Measurements from ENCODE around the gene OBP2A.
"Not testable (repeated sequence)": the region's sequence is repeated elsewhere in the genome, so short reads cannot be mapped to it uniquely, and the experiment has no call there.

The OBP2A gene

GRCh38 chr9:135528842-135529435 lies 17.0 kb upstream of the OBP2A start:
- not testable (repeated sequence) for DNase-seq

DNA sequence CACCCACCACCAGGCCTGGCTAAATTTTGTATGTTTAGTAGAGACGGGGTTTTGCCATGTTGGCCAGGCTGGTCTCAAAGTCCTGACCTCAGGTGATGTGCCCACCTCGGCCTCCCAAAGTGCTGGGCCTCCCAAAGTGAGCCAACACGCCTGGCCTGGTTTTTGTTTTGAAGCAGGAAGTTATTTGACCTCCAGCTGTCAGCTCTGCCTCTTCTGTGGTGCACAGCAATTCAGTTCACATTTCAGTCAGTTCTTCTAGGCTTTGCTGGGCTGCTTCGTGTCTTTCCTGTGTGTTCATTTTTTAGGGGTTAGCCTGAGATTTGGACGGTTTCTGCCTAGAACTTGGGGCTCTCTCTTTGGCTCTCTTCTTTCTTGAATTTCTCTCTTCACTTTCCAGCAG lies 15.8 kb upstream of the OBP2A start:
- DNase-seq, result no peak

DNA sequence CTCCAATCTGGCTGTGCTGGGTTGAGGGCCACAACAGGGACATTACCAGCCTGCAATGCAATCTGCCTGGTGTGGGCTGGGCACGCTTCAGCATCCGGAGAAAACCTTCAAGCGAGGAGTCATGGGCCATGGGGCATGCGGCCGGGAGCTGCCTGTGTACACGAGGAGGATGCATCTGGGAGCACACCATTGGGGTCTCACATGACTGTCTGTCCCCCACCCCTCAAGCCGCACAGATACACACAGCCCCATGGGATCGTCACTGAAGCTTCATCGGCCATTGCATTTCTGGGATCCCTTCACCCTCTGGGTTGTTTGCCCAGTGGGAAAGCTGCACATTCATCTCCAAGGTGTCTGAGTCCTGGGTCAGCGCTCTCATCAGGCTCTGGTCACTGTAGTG lies 14.8 kb upstream of the OBP2A start:
- DNase-seq, result no peak

DNA sequence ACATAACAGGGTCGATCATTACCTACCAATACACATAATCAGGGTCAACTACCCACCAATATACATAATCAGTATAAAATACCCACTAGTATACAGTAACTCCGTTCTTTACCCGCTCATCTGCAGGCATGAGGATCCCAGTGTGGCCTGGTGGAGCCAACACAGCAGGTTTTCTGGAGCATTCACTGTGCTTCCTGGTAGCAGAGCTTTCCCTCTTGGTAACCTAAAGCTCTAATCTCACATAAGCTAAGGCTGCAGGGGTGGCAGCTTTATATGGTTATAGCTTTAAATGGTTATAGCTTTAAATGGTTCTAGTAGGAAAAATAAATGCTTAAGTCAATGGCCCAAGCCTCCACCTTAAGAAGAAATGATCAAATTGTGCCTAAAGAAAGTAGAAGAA lies 12.8 kb upstream of the OBP2A start:
- no peak for DNase-seq

GRCh38 chr9:135533674-135534073 lies 12.3 kb upstream of the OBP2A start:
- DNase-seq, result no peak

- DNase-seq, result not testable (repeated sequence)
These were observed 11.7 kb upstream of the OBP2A start for GRCh38 chr9:135534192-135534711.

DNA sequence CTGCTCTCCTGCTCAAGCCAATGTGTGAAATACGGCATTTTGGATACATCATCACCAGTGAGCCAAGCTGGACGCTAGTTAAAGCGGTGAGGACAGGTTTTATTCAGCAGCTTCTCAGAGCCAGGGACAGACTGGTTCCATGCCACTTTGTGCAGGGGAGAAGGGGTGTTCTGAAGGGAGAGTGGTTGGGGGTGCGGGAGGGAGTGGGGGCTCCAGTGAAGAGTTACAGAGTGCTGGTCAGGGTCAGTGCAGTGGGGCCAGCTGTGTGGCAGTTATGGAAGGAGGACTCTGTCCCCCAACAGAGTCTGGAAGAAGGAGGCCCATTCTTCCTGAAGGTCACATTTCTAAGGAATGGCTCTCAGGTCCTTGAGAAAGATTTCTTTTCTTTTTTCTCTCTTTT lies 11.1 kb upstream of the OBP2A start:
- not testable (repeated sequence) for DNase-seq

GRCh38 chr9:135535631-135536030 lies 10.3 kb upstream of the OBP2A start:
- DNase-seq, result not testable (repeated sequence)

- DNase-seq, result no peak
These were observed 9.7 kb upstream of the OBP2A start for GRCh38 chr9:135536216-135536615.

GRCh38 chr9:135543262-135543894 lies 2.5 kb upstream of the OBP2A start:
- DNase-seq, result not testable (repeated sequence)

DNA sequence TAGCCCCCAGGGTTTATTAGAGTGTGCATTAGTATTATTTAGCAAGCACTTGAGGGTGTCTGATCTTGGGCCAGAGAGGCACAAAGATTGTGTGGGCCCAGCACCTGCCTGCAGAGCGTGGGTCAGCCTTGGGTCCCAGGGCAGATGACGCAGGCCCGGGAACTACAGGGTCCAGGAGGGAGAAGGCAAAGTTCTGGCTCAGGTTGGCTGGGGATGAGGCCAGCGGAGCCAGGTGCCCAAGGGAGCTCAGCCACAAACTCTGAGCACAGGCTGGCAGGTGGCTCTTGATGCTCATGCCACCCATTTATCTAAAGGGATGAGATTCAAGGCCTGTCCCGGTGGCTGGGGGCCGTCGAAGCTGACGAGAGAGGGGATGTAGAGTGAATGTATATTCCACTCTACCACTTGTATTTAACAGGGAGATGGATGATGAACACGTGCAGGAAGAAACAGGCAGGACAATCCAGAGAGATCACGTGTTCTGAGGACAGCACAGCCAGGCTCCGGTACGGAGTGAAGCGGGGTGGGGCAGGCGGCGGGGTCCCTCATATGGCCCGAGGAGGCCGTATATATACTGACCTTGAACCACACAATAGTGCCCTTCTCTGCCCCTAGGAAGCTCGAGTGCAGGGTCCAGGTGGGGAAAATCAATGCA lies 818 bp upstream of the OBP2A start:
- DNase-seq, result no peak

- DNase-seq, result not testable (repeated sequence)
These were observed 1.1 kb downstream of the OBP2A start for GRCh38 chr9:135546792-135547617.

GRCh38 chr9:135547756-135548736 lies 2.1 kb downstream of the OBP2A start:
- DNase-seq, result no peak

DNA sequence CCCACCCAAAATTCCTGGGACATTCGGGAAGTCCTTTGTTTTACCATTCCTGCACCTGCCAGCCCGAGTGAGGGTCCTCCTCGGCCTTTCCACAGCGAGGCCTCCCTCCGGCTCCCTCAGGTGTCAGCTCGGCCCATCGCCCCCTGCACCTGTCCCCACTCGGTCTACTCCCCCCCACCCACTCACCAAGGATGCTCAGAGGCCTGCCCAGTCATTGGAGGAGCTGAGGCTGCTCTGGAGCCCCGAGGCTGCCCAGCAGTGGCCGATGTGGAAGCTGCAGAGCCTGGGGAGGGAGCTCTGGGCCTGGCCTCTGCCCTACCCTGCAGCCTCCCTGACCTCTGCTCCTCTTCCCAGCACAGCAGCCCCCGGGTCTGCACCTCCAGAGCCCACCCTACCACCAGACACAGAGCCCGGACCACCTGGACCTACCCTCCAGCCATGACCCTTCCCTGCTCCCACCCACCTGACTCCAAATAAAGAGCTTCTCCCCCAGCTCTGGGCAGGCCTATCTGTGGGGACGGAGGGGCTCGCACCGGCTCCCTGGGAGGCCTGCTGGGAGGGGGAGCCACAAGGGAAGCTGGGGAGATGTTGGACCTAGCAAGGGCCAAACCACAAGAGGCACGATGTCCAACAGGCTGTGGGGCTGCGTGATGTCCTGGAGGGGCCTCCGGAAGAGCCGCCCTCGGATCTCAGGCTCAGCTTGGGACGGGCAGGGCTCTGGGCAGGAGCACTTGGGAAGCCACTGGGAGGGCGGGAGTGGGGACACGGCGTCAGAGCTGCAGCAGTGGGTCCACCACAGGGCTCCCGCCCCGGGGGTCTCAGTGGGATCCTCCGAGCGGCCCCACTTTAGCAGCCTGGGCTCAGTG lies 3.8 kb downstream of the OBP2A start:
- DNase-seq, result not testable (repeated sequence)

- no peak for DNase-seq
These were observed 4.5 kb downstream of the OBP2A start for GRCh38 chr9:135550344-135550918.

DNA sequence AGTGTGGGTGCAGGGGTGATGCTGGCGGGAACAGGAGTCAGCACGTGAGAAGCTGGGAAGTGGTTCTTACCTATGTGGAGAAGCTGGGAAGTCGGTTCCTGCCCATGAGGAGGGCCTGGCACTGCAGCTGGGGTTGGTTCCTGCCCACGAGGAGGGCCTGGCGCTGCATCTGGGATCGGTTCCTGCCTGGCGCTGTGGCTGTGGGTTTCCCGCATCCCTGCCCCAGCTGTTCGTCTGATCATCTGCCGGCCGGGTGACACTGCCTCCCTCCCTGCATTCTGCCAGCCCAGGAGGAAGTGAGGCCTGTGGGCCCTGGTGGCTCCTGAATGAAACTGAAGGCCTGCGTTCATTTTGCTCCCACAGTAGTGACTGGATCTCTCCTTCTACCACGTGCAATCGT lies 5.1 kb downstream of the OBP2A start:
- no peak for DNase-seq

- DNase-seq, result no peak
These were observed 5.5 kb downstream of the OBP2A start for GRCh38 chr9:135551456-135551855.

GRCh38 chr9:135552021-135552697 lies 6.2 kb downstream of the OBP2A start:
- DNase-seq, result no peak

DNA sequence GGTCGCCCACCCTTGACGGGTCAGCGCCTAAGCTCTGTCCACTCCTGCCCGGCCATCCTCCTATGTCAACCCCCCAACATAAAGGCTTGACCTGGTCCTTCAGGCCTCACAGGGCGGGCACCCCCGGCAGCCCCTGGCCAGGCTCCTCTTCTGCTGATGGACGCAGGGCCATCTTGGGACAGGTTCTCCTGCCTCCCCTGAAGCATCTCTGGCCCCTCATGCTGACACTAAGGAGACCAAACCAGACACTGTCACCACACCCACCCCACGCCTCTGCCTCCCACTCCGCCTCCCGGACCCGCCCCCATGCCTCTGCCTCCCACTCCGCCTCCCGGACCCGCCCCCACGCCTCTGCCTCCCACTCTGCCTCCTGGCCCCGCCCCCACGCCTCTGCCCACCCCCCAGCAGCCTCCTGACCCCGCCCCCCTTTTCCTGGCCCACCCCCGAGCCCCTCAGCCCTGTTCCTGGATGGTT lies 6.8 kb downstream of the OBP2A start:
- no peak for DNase-seq

DNA sequence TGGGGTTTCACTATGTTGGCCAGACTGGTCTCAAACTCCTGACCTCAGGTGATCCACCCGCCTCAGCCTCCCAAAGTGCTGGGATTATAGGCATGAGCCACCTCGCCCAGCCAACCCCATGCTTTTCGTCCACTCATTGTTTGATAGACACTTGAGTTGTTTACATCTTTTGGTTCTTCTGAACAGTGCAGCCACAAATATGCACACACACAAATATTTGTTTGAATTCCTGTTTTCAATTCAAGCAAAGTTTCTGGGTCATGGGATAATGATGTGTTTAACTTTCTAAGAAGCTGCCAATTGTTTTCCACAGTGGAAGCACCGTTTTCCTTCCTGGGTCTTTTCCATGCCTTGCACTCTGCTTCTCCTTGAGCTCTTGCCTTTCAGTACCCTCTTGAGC lies 8.8 kb downstream of the OBP2A start:
- no peak for DNase-seq
